Limb (tissue), 2 donors: ENCODE measurements around the gene NMT2.

Source experiments
- DNase-seq, 2 donors: peaks; one replicate each; pipeline ENCODE4 v3.0.0-alpha.2; 2016; ENCODE audit errors: extremely low spot score in 2 of 2

NMT2 gene

GRCh38 chr10:15181576-15182156 lies 13.2 kb upstream of the NMT2 start:
- DNase-seq: no peak

GRCh38 chr10:15180736-15181135 lies 12.2 kb upstream of the NMT2 start:
- DNase-seq: no peak

- DNase-seq: no peak
Measured at GRCh38 chr10:15176269-15176668, 7.8 kb upstream of the NMT2 start.

DNA sequence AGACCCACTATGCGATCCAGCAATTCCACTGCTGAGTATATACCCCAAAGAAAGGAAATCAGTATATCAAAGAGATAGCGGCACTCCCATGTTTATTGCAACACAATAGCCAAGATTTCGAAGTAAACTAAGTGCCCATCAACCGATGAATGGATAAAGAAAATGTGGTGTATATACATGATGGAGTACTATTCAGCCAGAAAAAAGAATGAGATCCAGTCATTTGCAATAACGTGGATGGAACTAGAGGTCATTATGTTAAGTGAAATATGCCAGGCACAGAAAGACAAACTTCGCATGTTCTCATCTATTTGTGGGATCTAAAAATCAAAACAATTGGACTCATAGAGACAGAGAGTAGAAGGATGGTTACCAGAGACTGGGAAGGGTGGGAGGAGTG lies 7.1 kb upstream of the NMT2 start:
- no peak for DNase-seq

DNA sequence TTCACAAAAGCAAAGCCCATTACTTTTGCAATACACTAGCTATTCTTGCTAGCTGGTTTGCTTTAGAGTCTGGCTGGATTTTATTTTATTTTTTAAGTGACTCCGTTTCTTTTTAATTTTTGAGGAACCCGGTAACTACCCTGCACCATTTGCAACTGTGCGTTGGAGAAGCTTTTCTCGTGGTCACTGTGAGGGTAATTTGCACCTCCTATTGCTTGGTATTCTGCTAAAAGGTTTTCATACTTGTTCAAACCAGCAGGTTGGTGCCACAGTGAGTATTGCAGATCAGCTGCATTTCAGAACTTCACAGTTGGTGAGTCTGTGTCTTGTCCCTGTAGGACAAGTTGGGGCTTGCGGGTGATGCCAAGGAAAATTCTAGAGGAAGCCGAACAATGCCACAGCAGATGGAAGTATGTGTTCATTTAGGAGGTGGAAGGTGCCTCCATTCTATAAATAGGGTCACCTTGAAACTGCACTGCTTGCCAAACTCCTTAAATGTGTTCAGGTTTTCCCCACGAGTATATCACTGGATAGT lies 3.9 kb upstream of the NMT2 start:
- DNase-seq: no peak

DNA sequence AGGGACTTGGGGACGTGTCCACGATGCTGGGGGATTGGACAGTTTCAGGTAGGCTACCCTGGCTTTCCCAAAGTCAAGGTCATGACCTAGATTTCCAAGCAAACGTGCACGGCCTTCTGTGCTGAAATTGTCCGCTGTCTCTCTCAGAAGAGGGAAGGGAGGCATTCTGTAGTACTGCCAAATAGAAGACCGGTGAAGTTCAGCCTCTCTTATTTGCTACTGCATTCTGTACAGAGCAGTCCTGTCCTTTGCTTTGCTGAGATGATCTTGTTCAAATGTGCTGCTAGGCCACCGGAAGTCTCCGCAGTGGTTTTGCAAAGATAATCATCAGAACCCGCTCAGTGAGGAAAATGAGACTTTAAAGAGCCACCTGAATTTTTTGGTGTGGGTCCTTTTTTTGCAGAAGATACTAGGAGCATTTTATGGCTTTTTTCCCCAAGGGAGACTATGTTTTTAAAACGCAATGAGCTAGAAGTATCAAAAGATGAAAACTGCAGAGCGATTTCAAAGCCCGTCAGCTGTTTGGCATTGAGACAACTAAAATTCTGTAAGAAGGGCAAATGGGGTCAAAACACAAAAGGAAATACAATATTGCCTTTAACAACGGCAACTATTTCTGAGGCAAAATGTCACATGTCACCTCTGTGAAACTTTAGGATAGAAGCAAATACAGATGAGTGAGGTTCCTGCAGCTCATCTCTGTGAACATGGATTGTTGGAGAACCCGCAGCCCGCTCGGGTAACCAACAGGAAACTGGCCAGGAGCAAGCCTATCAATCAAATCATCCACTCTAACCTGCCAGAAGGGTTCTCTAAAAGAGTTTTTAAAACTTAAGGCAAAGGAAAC lies 1.3 kb upstream of the NMT2 start:
- DNase-seq: peak in 1 of 2 donors; percentile 22

DNA sequence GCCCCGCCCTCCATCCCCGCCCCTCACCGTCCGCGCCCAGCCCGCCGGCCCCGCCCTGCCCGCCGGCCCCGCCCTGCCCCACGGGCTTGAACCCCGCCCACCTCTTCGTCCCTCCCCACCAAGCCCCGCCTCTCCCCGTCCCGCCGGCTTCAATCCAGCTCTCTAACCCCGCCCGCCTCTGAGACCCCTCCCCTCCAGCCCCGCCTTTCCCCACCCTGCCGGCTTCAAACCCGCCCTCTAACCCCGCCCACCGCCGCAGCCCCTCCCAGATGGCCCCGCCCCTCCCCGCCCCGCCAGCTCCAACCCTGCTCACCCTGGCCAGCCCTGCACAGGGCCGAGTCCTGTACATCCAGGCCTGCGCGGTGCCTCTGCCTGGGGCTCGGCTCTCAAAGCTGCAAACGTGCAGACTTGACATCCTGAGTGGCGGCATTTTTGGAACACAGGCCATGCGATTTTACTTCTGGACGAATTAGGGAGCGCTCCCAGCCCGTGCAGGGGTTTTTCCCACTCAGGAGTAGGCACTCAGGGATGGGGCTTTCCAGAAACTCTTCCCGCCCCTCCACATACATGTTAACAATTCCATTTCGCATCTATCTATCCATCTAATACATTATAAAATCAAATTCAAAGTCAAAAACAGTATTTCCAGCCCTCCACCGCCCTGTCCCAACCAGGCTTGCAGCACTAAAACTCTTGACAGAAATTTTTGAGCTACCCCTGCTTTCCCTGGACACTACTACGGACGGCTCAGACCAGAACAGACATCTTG lies 477 bp upstream of the NMT2 start:
- DNase-seq: peak; percentile 96 to 99

DNA sequence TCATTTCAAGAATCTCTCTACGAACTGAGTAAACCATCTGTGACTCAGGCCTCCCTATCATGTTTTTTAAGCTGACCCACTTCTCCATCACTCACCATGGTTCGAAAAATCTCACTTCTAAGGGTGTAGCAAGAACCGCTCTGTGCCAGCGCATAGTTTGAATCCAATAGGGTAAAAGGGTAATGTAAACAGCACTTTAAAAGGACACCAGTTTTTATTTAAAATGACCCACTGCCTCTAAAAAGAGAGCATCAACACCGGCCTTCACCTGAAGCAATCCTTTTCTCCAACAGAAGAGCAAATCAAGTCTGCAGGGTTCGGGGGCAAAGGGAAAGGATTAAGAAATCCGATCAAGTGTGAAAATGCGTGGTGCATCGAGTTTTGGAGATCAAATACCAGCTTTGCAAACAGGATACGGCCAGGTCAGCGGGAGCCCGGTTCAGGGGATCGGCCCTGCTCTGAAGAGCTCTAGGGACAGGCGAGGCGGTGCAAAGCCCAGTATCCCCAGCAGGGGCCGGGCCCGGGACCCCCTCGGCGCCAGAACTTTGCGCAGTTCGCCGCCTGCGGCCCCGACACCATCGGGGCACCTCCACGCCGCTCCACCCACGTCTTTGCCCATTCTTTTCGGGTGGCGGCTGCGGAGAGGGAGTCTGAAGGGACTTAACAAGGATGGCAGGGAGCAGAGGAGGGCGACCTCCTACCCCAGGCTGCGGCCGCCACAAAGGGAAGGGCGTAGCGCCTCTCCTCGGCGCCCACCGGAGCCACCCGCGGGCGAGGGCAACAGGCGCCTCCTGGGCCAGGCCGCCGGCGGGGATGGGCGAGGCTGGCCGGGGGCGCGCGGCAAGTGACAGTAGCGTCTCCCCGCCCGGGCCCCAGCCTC lies 842 bp downstream of the NMT2 start:
- DNase-seq: peak; percentile 21 to 79

- DNase-seq: no peak
Measured at GRCh38 chr10:15166325-15166724, 2.2 kb downstream of the NMT2 start.

GRCh38 chr10:15163253-15163828 lies 5.2 kb downstream of the NMT2 start:
- no peak for DNase-seq

- no peak for DNase-seq
Measured at GRCh38 chr10:15158972-15159371, 9.5 kb downstream of the NMT2 start.

- no peak for DNase-seq
Measured at GRCh38 chr10:15158448-15158847, 10.0 kb downstream of the NMT2 start.

GRCh38 chr10:15155978-15156656 lies 12.4 kb downstream of the NMT2 start:
- DNase-seq: no peak

- DNase-seq: no peak
Measured at GRCh38 chr10:15152556-15152955, 15.9 kb downstream of the NMT2 start.

DNA sequence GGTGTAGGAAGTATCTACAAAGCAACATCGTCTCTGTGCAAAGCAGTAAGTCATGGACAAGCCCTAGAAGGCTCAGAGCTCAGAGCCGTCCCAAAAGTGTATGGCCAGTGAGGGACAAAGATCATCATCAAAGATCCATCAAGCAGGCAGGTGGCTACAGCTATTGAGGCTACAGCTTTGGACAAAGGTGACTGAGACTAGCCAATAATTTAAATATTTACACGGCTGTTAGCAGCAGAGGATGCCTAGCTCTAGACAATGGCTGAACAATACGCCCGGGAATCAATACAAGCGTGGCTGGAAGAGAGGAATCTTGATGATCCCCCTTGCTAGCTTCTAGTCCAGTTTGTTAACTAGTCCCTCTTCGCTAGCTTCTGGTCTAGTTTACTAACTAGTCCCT lies 17.9 kb downstream of the NMT2 start:
- no peak for DNase-seq

DNA sequence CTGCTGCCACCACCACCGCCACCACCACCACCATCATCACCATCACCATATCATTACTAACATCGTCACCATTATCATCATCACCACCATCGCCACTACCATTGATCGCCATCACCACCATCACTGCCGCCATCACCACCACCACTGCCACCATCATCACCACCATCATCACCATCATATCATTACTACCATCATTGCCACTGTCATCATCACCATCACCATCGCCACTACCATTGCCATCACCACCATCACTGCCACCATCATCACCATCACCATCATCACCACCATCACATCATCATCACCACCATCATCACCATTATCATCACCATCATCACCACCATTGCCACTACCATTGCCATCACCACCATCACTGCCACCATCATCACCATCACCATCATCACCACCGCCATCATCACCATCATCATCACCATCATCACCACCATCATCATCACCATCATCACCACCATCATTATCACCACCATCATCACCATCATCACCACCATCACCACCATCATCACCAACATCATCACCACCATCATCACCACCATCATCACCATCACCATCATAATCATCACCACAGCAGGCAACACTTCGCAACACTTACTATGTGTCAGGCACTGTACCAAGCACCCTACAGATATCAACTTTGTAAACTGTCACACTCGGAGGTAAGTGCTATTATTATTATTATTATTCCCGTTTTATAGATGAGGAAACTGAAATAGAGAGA lies 19.3 kb downstream of the NMT2 start:
- no peak for DNase-seq

DNA sequence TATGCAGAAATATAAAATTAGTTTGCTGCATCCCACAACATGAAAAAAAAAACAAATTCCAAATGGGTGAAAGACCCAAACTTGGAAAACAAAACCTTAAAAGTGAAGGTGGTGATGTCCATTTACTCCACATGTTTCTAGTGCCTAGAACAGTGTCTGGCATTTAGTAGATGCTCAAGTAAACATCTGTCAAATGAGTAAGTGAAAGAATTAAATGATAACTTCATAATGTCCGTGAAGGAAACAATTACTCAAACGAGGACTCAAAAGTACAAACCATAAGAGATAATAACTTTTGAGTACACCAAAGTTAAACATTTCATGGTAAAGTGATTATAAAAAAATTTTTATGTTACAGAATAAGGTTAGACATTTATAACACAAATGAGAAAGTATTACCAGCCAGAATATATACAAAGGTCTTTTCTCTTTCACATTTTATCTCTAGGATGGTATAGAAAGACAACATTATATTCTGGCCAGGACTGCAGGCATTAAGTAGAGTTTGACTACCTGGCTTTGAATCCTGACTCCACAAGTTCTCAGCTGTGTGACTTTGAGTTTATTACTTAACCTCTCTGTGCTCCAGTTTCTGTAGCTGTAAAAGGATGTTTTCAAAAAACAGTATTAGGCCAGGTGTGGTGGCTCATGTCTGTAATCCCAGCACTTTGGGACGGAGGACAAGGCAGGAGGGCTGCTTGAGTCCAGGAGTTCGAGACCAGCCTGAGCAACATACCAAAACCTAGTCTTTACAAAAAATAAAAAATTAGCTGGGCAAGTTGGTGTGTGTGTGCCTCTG lies 20.7 kb downstream of the NMT2 start:
- DNase-seq: no peak

DNA sequence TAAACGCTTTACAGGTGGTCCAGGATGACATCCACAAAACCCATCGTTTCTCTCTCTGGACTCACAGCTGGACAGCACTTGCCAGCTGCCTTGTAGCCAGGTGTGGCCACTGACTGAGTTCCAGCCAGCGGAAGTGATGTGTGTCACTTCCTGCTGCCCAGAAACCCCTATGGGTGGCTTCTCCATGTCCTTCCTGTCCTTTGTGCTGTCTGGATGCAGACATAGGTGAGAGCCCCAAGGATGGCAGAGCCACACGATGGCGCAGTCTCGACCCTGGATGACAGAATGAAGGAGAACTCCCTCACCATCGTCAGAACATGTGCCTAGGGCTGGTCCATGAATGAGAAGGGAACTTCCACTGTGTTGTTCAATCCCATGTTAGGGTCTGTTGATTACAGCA lies 22.1 kb downstream of the NMT2 start:
- DNase-seq: no peak

DNA sequence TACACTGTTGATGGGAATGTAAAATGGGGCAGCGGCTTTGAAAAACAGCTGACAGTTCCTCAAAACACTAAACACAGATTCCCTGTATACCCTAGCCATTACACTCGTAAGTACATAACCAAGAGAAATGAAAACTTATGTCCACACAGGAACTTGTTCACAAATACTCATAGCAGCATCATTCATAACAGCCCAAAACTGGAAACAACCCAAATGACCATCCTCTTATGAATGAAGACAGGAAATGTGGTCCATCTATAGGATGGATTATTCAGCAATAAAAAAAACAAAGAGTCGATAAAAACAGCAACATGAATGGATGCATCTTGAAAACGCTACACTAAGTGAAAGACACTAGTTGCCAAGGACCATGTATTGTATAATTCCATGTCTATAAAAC lies 23.7 kb downstream of the NMT2 start:
- no peak for DNase-seq
